HG03565 (cell line): ENCODE results near the gene ZFR2.

Experiments
- ATAC-seq: cut with Tn5 transposase; IDR thresholded peaks from one replicate; pipeline ENCODE4 v1.9.1; 2021; ENCODE audit warnings: mild to moderate bottlenecking, moderate library complexity; ENCODE audit not compliant: unreplicated experiment

The ZFR2 gene

DNA sequence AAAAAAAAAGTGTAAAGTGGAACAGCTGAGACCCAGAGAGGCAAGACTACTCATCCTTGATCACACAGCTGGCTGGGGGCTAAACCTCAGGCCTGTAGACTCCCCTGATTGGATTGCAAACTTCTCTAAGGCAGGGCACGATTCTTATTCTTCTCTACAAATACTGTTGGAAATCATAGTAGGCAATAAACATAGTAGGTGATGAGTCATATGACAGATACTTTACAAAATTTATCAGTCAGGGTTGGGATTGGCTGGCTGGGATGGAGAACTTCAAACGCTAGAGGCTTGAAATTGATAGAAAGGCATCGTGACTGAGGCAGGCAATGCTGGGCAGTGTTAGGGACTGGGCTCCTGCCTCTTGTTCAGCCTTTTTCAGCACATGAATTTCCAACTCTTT, 76.7 kb downstream of the ZFR2 start:
- no peak for ATAC-seq

DNA sequence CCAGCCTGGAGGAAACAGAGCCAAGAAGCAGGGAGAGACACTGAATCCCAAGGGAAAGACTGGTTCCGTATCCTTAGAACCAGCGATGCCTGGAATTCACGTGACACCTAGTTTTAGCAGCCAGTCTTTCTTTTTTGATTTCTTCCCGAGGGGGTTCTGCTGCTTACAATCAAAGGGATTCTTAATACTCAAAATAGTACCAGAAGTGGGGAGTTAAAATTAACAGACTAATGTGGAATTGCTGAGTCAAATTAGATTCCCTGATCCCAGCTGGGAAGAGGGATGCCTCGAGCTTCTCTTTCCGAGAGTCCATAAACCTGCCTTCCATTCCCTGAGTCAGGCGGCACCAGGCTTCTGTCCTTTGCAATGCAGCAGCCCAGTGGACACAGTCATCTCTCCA, 77.9 kb downstream of the ZFR2 start:
- no peak for ATAC-seq

DNA sequence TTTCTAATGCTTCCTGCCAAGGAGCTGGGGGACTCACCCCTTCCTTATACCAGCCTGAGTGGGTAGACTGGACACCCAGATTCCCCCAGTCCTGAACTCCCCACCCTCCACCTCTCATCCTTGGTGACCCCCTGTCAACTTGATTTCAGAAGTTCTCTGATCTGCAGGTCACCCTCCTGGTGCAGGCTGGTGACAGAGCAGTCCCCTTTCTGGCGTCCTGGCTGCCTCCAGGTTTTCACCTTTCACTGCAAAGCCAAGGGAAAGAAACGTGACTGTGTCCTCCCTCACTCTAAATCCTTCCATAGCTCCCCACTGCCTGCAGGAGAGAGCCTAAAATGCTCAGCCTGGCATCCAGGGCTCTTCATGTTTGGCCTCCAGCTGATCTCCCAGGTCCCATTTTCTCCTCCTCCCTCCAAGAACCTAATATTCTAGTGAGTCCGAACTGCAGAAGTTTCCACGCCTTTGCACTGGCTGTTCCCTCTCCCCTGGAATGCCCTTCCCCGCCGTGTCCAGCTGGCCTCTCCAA, 78.6 kb downstream of the ZFR2 start:
- no peak for ATAC-seq

DNA sequence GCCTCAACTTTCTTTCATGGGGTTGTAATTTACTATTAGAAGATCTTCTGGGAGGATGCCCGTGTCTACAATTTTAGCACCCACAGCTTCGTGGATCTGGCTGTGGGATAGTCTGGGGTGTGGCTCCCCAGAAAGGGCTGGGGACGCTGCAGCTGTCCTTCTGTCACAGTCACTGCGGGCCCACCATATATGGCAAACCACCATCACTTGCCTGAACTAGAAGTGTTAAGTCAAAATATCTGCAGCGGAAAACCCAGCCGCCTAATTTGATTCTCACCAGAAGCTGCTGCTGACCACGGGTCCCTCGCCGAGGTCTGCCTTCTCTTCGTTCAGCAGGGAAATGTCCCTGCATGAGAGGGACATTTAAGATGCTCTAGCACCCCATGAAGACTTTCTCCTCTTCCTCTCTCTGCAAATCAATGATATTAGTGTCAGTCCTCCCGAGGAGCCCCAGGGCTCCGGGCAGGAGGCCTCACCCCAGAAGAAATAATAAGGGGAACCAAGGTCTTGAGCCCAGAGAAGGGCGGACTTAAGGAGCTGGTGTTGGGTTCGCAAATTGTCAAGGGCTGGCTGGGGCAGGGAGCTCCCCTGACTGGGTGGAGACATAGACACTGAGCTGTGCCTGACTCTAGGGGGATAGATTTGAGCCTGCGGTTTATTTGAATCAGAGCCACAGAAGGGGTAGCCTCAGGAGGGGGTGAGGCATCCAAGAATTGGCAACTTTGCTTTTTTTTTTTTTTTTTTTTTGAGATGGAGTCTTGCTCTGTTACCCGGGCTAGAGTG, 79.7 kb downstream of the ZFR2 start:
- no peak for ATAC-seq

DNA sequence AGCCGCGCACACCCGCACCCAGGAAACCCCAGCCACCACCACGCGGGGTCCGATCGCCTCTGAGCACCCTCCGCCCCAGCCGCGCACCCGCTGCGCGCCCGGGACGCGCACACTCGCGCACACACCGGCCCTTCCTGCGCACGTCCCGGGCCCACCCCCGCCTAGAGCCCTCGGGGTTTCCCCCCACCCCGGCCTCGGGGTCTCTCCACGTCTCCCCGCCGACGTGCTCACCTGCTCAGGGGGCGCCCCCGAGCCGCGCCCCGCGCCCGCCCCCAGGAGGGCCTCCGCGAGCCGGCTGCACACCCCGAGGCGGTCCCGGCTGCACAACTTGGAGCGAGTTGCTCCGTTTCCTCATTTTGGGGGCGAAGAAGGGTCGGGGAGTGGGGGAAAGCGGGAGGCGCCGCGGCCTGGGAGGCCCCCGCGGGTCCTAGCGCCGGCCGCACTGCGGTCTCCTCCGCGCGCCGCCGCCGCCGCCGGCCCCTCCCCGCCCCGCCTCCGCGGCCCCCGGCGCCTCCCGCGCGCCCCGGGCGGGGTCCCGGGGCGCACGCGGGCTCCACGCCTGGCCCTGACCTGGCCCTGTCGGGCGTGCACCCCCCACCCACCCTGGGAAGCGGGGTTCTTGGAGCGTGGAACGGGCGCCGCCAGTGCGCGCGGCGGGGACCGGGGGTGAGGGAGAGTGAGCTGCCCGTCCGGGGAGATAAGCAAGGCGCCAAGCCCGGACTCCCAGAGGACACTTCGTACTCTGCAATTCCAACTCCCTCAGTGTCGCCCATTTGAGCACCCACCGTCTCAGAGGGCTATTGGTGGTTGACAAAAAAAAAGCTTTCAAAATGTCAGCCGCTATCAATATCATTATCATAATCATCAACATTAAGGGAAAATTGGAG, 82.7 kb downstream of the ZFR2 start, which contains the start of gene MATK:
TSS of gene MATK (minus strand) at position 444 of the 887 bp plus-strand sequence. CDS start 1,246 bp downstream, outside the sequence.
- ATAC-seq: no peak

DNA sequence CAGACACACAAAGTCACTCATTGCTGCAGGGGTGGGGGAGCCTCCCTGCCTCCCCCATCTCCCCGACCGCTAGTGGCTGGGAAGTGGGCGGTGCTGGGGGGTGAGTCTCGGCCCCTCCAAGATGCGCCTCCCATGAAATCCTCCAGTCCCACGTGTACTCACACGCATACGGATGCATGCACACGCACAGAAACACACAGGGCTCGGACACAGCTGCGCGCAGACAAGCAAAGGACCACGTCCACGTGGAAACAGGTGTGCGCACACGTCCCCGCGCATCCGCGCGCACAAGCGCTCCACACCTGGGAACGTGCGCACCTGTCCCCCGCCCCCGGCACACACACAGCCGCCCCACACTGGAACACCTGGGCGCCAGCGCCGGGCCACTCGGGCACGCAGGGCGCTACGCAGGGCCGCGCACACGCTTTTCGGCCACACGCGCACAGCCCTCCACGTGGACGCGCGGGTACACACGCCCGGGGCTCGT, 83.3 kb downstream of the ZFR2 start:
- no peak for ATAC-seq

DNA sequence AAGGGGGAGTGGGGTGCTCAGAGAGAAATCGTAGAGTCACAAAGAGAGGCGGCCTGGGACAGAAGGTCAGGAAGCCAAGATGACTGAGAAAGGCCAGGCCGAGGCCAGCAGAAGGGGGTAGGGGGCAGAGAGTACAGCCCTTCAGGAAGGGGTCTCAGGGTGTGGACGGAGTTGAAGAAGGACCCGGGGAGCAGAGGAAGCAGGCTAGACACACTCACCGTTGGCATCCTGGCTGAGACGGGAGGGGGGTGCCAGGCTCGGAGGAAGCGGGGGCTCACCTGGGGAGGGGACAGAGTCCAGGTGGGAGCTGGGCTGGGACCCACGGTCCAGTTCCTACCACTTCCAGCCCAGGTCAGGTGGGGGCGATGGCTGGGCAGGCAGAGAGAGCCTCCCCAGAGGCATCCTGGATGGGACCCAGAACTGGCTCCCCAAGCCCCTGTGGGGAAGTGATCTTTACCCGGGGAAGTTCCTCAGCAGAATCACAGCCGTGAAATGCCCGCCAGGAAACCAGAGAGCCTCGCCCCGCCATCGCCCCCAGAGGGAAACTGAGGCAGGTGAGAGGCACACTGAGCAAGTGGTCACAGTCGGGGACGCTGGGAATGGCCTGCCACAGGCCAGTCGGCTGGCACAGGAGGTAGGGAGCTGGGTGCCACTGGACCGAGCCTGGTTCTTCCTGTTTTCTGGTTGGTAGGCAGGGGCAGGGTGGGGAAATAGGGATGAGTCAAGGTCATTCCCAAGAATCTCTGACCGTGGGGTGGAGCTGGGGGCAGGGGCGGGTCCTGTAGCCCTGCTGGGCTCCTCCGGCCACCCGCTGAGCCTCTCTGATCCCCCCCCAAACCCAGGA, 84.0 kb downstream of the ZFR2 start:
- no peak for ATAC-seq

DNA sequence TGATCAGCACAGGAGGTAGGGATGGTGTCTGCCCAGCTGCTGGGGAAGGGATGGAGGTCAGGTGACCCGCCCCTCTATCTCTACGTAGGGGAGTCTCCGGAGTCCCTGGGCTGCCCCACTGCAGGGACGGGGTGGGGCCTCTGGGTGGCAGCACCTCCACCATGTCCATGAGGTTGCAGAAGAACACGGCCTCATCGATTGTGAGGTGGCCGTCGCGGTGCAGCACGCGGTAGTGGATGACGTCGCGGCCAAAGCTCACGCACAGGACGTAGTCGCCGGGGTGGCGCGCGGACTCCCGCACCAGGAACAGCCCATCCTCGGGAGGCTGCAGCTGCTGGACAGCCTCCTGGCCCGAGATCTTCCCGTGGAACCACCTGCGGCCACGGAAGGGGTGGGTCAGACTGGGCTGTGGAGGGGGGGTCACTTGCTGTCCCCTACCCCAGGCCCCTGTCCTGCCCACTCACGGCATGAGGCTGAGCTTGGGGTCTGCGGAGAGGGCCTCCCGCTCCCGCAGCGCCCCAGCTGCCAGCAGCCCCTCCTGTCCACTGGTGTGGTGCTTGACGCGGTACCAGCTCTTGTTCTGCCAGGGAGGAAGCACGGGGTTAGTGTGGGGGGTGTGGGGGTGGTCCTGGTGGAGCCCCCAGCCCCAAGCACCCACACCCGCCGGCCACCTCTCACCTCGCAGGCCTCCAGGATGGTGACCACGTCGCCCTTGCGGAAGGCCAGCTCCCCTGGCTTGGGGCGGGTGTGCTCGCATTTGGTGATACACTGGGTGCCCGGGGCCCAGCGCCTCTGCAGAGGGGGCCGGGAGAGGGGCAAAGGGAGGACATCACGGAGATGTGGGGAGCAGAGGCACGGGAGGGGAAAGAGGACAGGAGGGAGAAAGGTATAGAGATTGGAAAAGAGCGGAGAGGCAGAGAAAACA, 84.9 kb downstream of the ZFR2 start:
- no peak for ATAC-seq

DNA sequence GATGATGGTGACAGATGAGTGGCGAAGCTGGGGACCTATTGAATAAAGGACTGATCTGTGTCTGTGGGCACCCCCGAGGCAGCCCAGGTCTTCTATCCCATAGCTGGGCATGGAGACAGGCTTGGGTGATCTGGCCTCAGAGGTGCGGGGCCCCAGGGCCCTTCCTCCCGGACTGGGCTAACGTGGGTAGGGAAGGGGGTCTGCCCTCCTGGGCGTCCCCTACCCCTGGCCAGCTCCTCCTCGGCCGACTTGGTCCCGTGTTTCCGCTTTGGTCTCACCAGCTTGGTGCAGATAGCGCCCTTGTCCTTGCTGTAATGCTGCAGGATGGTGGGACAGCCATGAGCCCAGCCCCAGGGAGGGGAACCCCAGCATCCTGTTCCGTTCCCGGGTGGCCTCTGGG, 85.9 kb downstream of the ZFR2 start:
- no peak for ATAC-seq

DNA sequence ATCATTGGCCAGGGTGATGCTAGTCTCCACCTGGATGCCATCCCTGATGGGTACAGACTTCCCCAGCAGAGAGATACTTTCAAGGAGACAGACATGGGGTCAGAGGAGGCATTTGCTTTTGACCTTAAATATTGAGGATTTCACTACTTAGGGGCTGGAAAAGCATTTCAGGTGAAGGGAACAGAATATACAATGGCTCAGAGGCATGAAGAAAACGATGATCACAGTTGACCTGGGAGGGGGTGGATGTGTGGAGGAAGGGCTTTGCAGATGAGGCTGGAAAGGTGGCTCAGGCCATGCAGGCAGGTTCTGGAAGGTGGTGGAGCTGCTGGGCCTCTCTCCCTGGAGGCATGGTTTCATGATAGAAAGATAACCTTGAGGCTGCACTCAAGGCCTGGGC, 86.5 kb downstream of the ZFR2 start:
- no peak for ATAC-seq

DNA sequence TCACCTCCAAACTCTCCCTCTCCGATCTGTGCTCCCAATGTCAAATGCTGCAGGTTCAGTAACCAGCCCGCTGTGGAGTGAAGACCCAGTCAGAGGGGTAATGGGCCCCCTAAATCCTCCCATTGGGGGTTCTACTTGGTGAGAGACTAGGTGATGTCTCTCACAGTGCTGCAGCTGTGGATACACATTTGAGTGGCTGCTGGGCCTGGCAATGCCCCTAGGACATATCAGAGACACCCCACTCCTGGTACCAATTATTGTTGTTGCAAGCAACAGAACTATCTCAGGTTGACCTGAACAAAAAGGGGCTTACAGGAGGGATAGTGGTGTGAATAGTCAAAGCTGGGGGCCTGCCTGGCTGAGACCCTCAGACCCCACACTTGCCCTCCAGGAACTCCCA, 87.2 kb downstream of the ZFR2 start:
- ATAC-seq: no peak

DNA sequence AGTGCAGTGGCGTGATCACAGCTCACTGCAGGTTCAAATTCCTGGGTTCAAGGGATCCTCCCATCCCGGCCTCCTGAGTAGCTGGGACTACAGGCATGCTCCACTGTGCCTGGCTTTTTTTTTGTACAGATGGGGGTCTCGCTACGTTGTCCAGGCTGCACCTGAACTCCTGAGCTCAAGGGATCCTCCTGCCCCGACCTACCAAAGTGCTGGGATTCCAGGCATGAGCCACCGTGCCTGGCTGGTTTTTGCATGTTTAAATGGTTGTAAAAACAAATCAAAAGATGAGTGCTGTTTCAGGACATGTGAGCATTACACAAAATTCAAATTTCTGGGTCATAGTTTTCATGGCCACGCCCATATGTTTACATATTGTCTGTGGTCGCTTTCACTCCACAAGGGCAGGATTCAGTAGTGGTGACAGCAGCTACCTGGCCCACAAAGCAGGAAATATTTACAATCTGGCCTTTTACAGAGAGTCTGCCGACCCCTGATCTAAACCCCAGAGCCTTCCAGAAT, 88.0 kb downstream of the ZFR2 start:
- no peak for ATAC-seq

DNA sequence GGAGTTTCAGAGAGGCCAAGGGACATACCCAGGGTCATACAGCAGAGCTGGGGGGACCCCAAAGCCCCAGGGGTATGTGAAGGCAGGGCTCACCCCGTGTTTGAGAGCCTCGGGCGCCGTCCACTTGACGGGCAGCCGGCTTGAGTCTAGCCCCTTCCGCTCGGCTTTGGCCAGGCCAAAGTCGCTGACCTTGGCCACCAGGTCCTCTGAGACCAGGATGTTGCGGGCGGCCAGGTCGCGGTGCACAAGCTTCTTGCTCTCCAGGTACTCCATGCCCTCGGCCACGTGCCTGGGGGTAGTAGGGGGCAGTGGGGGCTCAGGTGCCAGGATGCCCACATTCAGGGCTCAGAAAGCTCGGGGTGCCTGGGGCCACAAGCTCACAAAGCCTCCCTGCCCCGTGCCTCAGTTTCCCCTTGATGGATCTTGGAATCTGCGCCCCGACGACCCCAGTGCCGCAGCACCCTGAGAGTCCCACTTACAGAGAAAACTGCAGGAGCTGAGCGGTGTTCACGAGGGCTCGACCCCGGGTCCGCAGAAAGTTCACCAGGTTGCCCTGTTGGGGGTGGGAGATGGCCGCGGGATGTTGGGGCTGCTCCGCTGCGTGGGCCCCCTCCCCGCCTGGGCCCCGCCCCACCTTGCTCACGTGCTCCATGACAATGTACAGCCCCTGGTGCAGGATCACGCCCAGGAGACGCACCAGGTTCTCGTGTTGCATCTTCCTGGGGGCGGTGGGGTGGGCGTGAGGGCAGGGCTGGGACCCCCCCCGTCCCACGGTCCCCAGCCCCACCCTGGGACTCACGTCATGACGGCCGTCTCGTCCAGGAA, 89.7 kb downstream of the ZFR2 start:
- no peak for ATAC-seq

DNA sequence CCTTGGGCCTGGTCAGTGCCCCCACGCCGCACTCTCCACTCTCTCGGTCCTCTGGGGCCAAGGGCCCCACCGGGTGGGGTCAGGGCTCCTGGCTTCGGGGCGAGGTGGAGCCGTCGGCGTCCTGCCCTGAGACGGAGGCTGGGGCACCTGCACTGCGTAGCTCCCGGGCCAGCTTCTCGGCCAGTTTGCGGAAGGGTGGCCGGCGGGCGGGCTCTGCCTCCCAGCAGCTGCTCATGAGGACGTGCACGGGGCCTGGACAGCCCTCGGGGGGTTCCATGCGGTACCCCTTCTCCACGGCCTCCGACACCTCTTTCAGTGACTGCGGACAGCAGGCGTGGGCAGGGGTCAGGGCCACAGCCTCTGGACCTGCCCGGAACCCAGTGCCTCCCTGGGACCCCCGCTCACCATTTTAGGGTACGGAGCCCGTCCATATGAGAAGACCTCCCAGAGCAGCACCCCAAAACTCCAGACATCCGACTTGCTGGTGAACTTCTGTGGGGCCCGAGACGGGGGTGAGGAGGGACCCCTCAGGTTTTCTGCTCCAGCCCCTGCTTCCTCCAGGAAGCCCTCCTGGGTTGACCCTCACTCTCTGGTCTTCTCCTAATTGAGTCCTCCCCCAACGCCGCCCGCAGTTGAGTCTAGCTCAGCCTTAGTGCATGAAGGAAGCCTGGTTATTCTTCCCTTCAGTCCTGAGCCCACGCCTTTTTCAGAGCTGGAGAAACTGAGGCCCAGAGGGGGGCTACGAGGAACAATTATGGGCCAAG, 90.6 kb downstream of the ZFR2 start:
- no peak for ATAC-seq

DNA sequence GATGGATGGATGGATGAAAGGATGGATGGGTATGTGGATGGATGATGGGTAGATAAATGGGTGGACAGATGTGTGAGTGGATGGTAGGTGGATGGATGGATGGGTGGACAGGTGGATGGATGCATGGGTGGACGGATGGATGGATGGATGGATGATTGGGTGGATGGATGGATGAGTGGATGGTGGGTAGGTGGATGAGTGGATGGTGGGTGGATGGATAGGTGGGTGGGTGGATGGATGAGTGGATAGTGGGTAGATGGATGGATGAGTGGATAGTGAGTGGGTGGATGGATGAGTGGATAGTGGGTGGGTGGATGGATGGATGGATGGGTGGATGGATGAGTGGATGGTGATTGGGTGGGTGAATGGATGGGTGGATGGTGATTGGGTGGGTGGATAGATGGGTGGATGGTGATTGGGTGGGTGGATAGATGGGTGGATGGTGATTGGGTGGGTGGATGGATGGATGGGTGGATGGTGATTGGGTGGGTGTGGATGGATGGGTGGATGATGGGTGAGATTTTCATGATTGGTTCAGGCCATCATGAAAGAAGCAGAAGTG, 92.3 kb downstream of the ZFR2 start:
- ATAC-seq: no peak

DNA sequence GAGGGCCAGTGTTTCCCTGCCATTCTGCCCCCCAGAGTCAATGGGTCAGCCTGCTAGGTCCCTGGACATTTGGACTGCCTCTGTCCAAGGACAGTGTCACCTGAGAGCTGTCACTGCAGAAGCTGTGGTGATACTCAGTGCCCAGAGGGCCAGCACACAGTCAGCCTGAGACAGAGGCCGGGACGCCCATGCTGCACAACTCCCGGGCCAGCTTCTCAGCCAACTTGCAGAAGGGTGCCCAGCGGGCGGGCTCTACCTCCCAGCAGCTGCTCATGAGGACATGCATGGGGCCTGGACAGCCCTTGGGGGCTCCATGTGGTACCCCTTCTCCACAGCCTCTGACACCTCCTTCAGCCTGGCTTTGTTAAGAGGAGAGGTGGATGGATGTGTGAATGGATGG, 93.0 kb downstream of the ZFR2 start:
- no peak for ATAC-seq

DNA sequence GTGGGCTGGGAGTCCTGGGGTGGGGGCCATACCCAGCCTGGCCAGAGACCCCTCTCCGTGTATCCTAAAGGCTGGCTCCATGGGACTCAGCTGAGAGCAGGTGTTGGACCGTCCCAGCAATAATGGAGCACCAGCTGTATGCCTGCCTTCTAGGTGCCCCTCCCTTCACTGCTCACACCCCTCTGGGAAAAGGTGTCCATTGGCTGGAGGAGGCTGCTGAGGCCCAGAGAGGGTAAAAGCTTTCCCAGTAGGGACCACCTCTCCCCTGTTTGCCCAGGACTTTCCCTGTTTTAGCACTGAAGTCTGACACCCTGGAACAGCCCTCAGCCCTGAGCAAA, 93.5 kb downstream of the ZFR2 start:
- no peak for ATAC-seq
